BJ (cell line): ENCODE measurements around the gene NYNRIN. TPM values are rescaled to one million over a fixed set of nuclear protein-coding genes. Genes with fewer than 3 reads are reported as not detected.

Experiments
- CTCF ChIA-PET: fragments of 350-600 bp; formaldehyde crosslinking; extraction: SDS; loops from one replicate; lab custom pipeline; 2021; ENCODE audit warnings: antibody characterized with exemption, inconsistent platforms; lab: Yijun Ruan, JAX
- POLR2A ChIA-PET: fragments of 300-600 bp; sonication (Branson Sonifier 250); formaldehyde crosslinking; extraction: SDS; loops from one replicate; lab custom pipeline; 2021; ENCODE audit warnings: antibody characterized with exemption; lab: Charles Lee
- DNase-seq: peaks from one replicate; pipeline ENCODE4 v3.0.0-alpha.2; 2011; ENCODE audit warnings: low read depth
- H3K27me3 ChIP-seq: 2 replicates; pipeline ENCODE4 v1.6.0; 2011; ENCODE audit warnings: low read length; ENCODE audit not compliant: control insufficient read depth, insufficient read depth
- H3K36me3 ChIP-seq: 2 replicates; pipeline ENCODE4 v1.5.1; 2011; ENCODE audit warnings: low read length; ENCODE audit not compliant: control insufficient read depth, insufficient read depth
- H3K4me3 ChIP-seq: 2 replicates; pipeline ENCODE4 v1.5.1; 2011; ENCODE audit warnings: low read depth, mild to moderate bottlenecking, control low read depth, low read length
- polyA plus RNA-seq: library from polyadenylated mRNA; depleted of rRNA; stranded (reverse); fragments of >200 nt; gene quantifications from 2 replicates; pipeline ENCODE4 v1.2.3, GENCODE V29; 2011; rRNA removed
- small RNA-seq: library from RNA; depleted of rRNA; stranded (forward); fragments of <200 nt; gene quantifications from one replicate; pipeline ENCODE3, GENCODE V24; 2012; ENCODE audit warnings: low replicate concordance, low read depth; ENCODE audit not compliant: insufficient read length
- TF ChIP-seq, protein P1 (sequence below): IDR thresholded peaks from 2 replicates; pipeline ENCODE4 v1.5.1; 2011; ENCODE audit warnings: low read depth, mild to moderate bottlenecking, control low read depth, inconsistent platforms, low read length, moderate library complexity; ENCODE audit not compliant: insufficient read depth

The NYNRIN gene
- polyA plus RNA-seq, 1 experiment = 10.1 TPM

DNA sequence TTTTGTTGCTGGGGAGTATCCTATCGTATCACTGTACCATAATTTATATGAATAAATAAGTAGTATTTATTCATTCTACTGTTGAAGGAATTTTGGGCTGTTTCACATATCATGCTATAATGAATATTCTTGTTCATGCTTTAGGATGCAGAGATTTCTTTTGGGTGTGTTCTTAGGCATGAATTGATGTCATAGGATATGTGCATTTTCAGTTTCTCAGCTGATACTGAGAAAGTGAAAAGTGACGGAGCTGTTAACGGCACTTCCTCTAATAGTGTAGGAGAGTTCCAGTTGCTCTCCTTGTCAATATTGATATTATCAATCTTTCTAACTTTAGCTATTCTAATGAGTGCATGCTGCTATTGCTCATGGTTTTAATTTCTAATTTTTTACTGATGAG is 67.0 kb downstream of the NYNRIN start:
- Histone ChIP-seq H3K4me3 (no peak overlapping the region), H3K36me3 (no peaks in the 10 kb centered on the region), H3K27me3 (no peaks in the 10 kb centered on the region)
- DNase-seq = no peak
- CTCF ChIA-PET = interaction anchor here (1.2 kb wide), 1 partner anchor 18 kb away, joined by 3 read pairs; no protein-coding TSS in a partner anchor
- POLR2A ChIA-PET = no interaction called here
- TF ChIP-seq, protein P1, sequence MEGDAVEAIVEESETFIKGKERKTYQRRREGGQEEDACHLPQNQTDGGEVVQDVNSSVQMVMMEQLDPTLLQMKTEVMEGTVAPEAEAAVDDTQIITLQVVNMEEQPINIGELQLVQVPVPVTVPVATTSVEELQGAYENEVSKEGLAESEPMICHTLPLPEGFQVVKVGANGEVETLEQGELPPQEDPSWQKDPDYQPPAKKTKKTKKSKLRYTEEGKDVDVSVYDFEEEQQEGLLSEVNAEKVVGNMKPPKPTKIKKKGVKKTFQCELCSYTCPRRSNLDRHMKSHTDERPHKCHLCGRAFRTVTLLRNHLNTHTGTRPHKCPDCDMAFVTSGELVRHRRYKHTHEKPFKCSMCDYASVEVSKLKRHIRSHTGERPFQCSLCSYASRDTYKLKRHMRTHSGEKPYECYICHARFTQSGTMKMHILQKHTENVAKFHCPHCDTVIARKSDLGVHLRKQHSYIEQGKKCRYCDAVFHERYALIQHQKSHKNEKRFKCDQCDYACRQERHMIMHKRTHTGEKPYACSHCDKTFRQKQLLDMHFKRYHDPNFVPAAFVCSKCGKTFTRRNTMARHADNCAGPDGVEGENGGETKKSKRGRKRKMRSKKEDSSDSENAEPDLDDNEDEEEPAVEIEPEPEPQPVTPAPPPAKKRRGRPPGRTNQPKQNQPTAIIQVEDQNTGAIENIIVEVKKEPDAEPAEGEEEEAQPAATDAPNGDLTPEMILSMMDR = no peak

Small RNA genes lying within 50 kb of the gene (small RNA-seq; reads per million reads assigned to genes)
- gene RF00026 = not detected

Other genes with a start within 250 kb of the NYNRIN start
- 84.8 and 107 TPM in 2 replicates for gene IRF9, start 237.7 kb upstream of the NYNRIN start, polyA plus RNA-seq
- gene REC8, start 226.9 kb upstream of the NYNRIN start, polyA plus RNA-seq = 2.7 and 5.5 TPM in 2 replicates
- gene IPO4, start 210.2 kb upstream of the NYNRIN start, polyA plus RNA-seq = 11.5 and 26.8 TPM in 2 replicates
- 50.5 and 59.2 TPM in 2 replicates for gene TM9SF1, start 203.6 kb upstream of the NYNRIN start, polyA plus RNA-seq
- gene TSSK4, start 193.3 kb upstream of the NYNRIN start, polyA plus RNA-seq = not detected in 2 replicates
- gene CHMP4A, start 185.5 kb upstream of the NYNRIN start, polyA plus RNA-seq = 36.3 and 52.1 TPM in 2 replicates
- 16.3 and 19.3 TPM in 2 replicates for gene MDP1, start 182.9 kb upstream of the NYNRIN start, polyA plus RNA-seq
- gene NEDD8, start 166.6 kb upstream of the NYNRIN start, polyA plus RNA-seq = 242 and 329 TPM in 2 replicates
- gene GMPR2, start 166.1 kb upstream of the NYNRIN start, polyA plus RNA-seq = 103 and 116 TPM in 2 replicates
- 37.2 and 41.7 TPM in 2 replicates for gene TINF2, start 156.4 kb upstream of the NYNRIN start, polyA plus RNA-seq
- gene TGM1, start 135.8 kb upstream of the NYNRIN start, polyA plus RNA-seq = 0.97 and 2.9 TPM in 2 replicates
- 23.2 and 52.5 TPM in 2 replicates for gene RABGGTA, start 127.4 kb upstream of the NYNRIN start, polyA plus RNA-seq
- 40.5 and 57.1 TPM in 2 replicates for gene DHRS1, start 99.2 kb upstream of the NYNRIN start, polyA plus RNA-seq
- gene NOP9, start 99.2 kb upstream of the NYNRIN start, polyA plus RNA-seq = 13.9 and 16.3 TPM in 2 replicates
- gene CIDEB, start 91.0 kb upstream of the NYNRIN start, polyA plus RNA-seq = 0.63 and 0.98 TPM in 2 replicates
- gene LTB4R2, start 88.9 kb upstream of the NYNRIN start, polyA plus RNA-seq = 0.98 and 1.6 TPM in 2 replicates
- gene LTB4R, start 87.5 kb upstream of the NYNRIN start, polyA plus RNA-seq = 2.5 and 2.6 TPM in 2 replicates
- gene ADCY4, start 63.9 kb upstream of the NYNRIN start, polyA plus RNA-seq = 4.1 and 6.8 TPM in 2 replicates
- 4.3 and 4.4 TPM in 2 replicates for gene RIPK3, start 59.0 kb upstream of the NYNRIN start, polyA plus RNA-seq
- gene NFATC4, start 30.8 kb upstream of the NYNRIN start, polyA plus RNA-seq = 95.8 and 151 TPM in 2 replicates
- 6.7 and 8.6 TPM in 2 replicates for gene CBLN3, start 30.7 kb downstream of the NYNRIN start, polyA plus RNA-seq
- 18.9 and 19.7 TPM in 2 replicates for gene KHNYN, start 31.0 kb downstream of the NYNRIN start, polyA plus RNA-seq
- gene SDR39U1, start 43.8 kb downstream of the NYNRIN start, polyA plus RNA-seq = 28.9 and 43.4 TPM in 2 replicates
- gene CMA1, start 109.3 kb downstream of the NYNRIN start, polyA plus RNA-seq = not detected in 2 replicates
- not detected in 2 replicates for gene CTSG, start 177.2 kb downstream of the NYNRIN start, polyA plus RNA-seq
- not detected in 2 replicates for gene GZMH, start 210.7 kb downstream of the NYNRIN start, polyA plus RNA-seq
- gene GZMB, start 235.2 kb downstream of the NYNRIN start, polyA plus RNA-seq = not detected in 2 replicates